ENCODE data around the gene ADRB2. TPM values are rescaled to one million over a fixed set of nuclear protein-coding genes. Genes with fewer than 3 reads are reported as not detected.

Gene ADRB2
- total RNA-seq, 1 donor, result under 0.01 TPM

GRCh38 chr5:148790545-148791333, 35.7 kb upstream of the ADRB2 start:
- no peak overlapping the region for H2AFZ ChIP-seq (ENCODE audit: low read length)
- no peak overlapping the region for H3K27ac ChIP-seq (ENCODE audit: low read depth, low read length)
- H3K27me3 ChIP-seq (ENCODE audit: insufficient read depth, low read length), result no peaks in the 10 kb centered on the region
- no peaks in the 10 kb centered on the region for H3K79me2 ChIP-seq (ENCODE audit: insufficient read depth, low read length)
- H3K36me3 ChIP-seq (ENCODE audit: insufficient read depth, low read length), result no peaks in the 10 kb centered on the region
- DNase-seq (ENCODE audit: insufficient read length, low spot score, missing footprints), result no peak
- TF ChIP-seq CTCF (IDR thresholded peaks at IDR 0.05; ENCODE audit: extremely low read depth, low read depth, low read length), result no peak
- peaks cover 46% of the 10 kb centered on the region for H3K4me1 ChIP-seq (ENCODE audit: insufficient read depth, low read length)
- no peak overlapping the region for H3K4me3 ChIP-seq (ENCODE audit: insufficient read depth, low read length)
- H3K9me3 ChIP-seq (ENCODE audit: low read depth, low read length), result no peaks in the 10 kb centered on the region
- H4K20me1 ChIP-seq (ENCODE audit: insufficient read depth, low read length), result no peaks in the 10 kb centered on the region
- peak overlapping the region; percentile 4 for H3K4me2 ChIP-seq (ENCODE audit: insufficient read depth, low read length)

- Histone ChIP-seq H4K20me1 (ENCODE audit: insufficient read depth, low read length) (no peaks in the 10 kb centered on the region), H3K36me3 (ENCODE audit: insufficient read depth, low read length) (no peaks in the 10 kb centered on the region), H2AFZ (ENCODE audit: low read length) (no peak overlapping the region), H3K27me3 (ENCODE audit: insufficient read depth, low read length) (no peaks in the 10 kb centered on the region), H3K79me2 (ENCODE audit: insufficient read depth, low read length) (no peaks in the 10 kb centered on the region), H3K9me3 (ENCODE audit: low read depth, low read length) (no peaks in the 10 kb centered on the region), H3K4me3 (ENCODE audit: insufficient read depth, low read length) (no peak overlapping the region), H3K27ac (ENCODE audit: low read depth, low read length) (no peak overlapping the region), H3K4me1 (ENCODE audit: insufficient read depth, low read length) (peaks cover 48% of the 10 kb centered on the region), H3K4me2 (ENCODE audit: insufficient read depth, low read length) (peak overlapping the region; percentile 4)
- TF ChIP-seq CTCF (IDR thresholded peaks at IDR 0.05; ENCODE audit: extremely low read depth, low read depth, low read length), result no peak
- no peak for DNase-seq (ENCODE audit: insufficient read length, low spot score, missing footprints)
Observed at GRCh38 chr5:148791334-148791667, 35.1 kb upstream of the ADRB2 start.

GRCh38 chr5:148791696-148792095, 34.7 kb upstream of the ADRB2 start:
- no peak overlapping the region for H2AFZ ChIP-seq (ENCODE audit: low read length)
- no peaks in the 10 kb centered on the region for H3K27me3 ChIP-seq (ENCODE audit: insufficient read depth, low read length)
- H3K9me3 ChIP-seq (ENCODE audit: low read depth, low read length), result no peaks in the 10 kb centered on the region
- H3K4me2 ChIP-seq (ENCODE audit: insufficient read depth, low read length), result no peak overlapping the region
- H3K27ac ChIP-seq (ENCODE audit: low read depth, low read length), result no peak overlapping the region
- H4K20me1 ChIP-seq (ENCODE audit: insufficient read depth, low read length), result no peaks in the 10 kb centered on the region
- H3K79me2 ChIP-seq (ENCODE audit: insufficient read depth, low read length), result no peaks in the 10 kb centered on the region
- peaks cover 46% of the 10 kb centered on the region for H3K4me1 ChIP-seq (ENCODE audit: insufficient read depth, low read length)
- no peak for TF ChIP-seq CTCF (IDR thresholded peaks at IDR 0.05; ENCODE audit: extremely low read depth, low read depth, low read length)
- DNase-seq (ENCODE audit: insufficient read length, low spot score, missing footprints), result no peak
- no peaks in the 10 kb centered on the region for H3K36me3 ChIP-seq (ENCODE audit: insufficient read depth, low read length)
- H3K4me3 ChIP-seq (ENCODE audit: insufficient read depth, low read length), result no peak overlapping the region

GRCh38 chr5:148792744-148793143, 33.7 kb upstream of the ADRB2 start:
- H3K79me2 ChIP-seq (ENCODE audit: insufficient read depth, low read length), result no peaks in the 10 kb centered on the region
- H3K36me3 ChIP-seq (ENCODE audit: insufficient read depth, low read length), result no peaks in the 10 kb centered on the region
- TF ChIP-seq CTCF (IDR thresholded peaks at IDR 0.05; ENCODE audit: extremely low read depth, low read depth, low read length), result no peak
- no peak overlapping the region for H3K4me2 ChIP-seq (ENCODE audit: insufficient read depth, low read length)
- peak overlapping the region; percentile 44 for H3K27ac ChIP-seq (ENCODE audit: low read depth, low read length)
- H3K27me3 ChIP-seq (ENCODE audit: insufficient read depth, low read length), result no peaks in the 10 kb centered on the region
- no peaks in the 10 kb centered on the region for H3K9me3 ChIP-seq (ENCODE audit: low read depth, low read length)
- peaks cover 44% of the 10 kb centered on the region for H3K4me1 ChIP-seq (ENCODE audit: insufficient read depth, low read length)
- DNase-seq (ENCODE audit: insufficient read length, low spot score, missing footprints), result no peak
- no peak overlapping the region for H2AFZ ChIP-seq (ENCODE audit: low read length)
- no peaks in the 10 kb centered on the region for H4K20me1 ChIP-seq (ENCODE audit: insufficient read depth, low read length)
- H3K4me3 ChIP-seq (ENCODE audit: insufficient read depth, low read length), result no peak overlapping the region

All from osteoblast (primary cell).